Right lobe of liver (tissue), 4 donors: ENCODE measurements around the gene TGFA.

Experiments used
- CTCF ChIP-seq, 4 donors: fragments of 200-600 bp in 3 of 4; fragments of 450-650 bp in 1 of 4; IDR thresholded peaks; one replicate each; pipeline versions ENCODE4 v1.5.1 to v1.8.0; 2016 to 2022; ENCODE audit warnings: antibody characterized with exemption in 4 of 4, mild to moderate bottlenecking in 2 of 4
- POLR2A ChIP-seq: fragments of 450-650 bp; IDR thresholded peaks from one replicate; pipeline ENCODE4 v1.6.1; 2017; ENCODE audit warnings: antibody characterized with exemption, mild to moderate bottlenecking
- donor health status: DM: no; HTN: no; CAD: no.
- donor health status: DM: no; HTN: no; CAD: no.
- donor health status: DM: no; HTN: yes; CAD: no.

GRCh38 chr2:70511971-70512729 is 41.5 kb downstream of the TGFA start:
- no peak for TF ChIP-seq CTCF (IDR thresholded peaks at IDR 0.05)
- no peak for TF ChIP-seq POLR2A
